ENCODE data around the gene FZR1. TPM values are rescaled to one million over a fixed set of nuclear protein-coding genes. Genes with fewer than 3 reads are reported as not detected.

The FZR1 gene
- total RNA-seq, 1 experiment from 2014 or later: 51.4 TPM

DNA sequence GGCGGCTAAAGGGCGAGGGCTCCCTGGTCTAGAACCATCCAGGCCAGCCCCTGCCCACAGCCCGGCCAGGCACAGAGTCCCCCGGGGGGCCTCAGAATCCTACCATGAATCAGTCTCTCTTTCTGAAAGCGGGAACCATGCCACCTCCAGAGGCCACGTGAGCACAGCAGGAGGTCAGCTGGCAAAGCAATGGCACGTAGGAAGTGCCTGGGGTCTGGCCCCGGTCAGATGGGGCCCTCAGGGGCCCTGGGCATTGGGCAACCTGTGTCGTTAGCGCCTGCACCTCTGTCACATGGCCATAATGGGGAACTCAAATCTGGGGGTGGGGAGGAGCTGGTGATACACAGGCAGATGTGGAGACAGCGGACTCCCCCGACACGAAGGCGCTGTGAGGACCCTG is 42.5 kb downstream of the FZR1 start:
- no peak overlapping the region for H4K5ac ChIP-seq (ENCODE audit: insufficient read length, low read depth, low read length)
- Mint-ChIP-seq H3K27ac (no peak overlapping the region), H3K36me3 (ENCODE audit: insufficient read depth in 1 of 3, low read depth in 3 of 3) (peaks cover 4 to 13% (median 12%) of the 10 kb centered on the region in 3 experiments; a peak in 6 of 7 replicates), H3K4me3 (no peak overlapping the region), H3K27me3 (ENCODE audit: low read depth) (no peaks in the 10 kb centered on the region; the same call in 1 of the 2 replicates), H3K4me1 (peaks cover 2 to 3% of the 10 kb centered on the region in 2 experiments; a peak in 1 of 4 replicates), H3K9me3 (no peaks in the 10 kb centered on the region)
- no peak overlapping the region for H2AK5ac ChIP-seq (ENCODE audit: insufficient read length, low read length)
- no peak overlapping the region for H4K91ac ChIP-seq (ENCODE audit: insufficient read length, low read depth, low read length)
- no peak overlapping the region for H2BK120ac ChIP-seq (ENCODE audit: low read depth, low read length, poor library complexity, severe bottlenecking)
- H3K4me2 ChIP-seq (ENCODE audit: insufficient read depth, insufficient read length, low read length): no peak overlapping the region
- H3K79me1 ChIP-seq (ENCODE audit: insufficient read depth, low read depth, low read length, poor library complexity, severe bottlenecking): no peaks in the 10 kb centered on the region
- H3T11ph ChIP-seq (ENCODE audit: low read length): no peak overlapping the region
- H3K56ac ChIP-seq (ENCODE audit: insufficient read length, low read depth, low read length): no peak overlapping the region
- H2BK12ac ChIP-seq (ENCODE audit: insufficient read length, low read depth, low read length): no peak overlapping the region
- H3K9ac ChIP-seq (ENCODE audit: extremely low read depth, insufficient read length, low read length): no peak overlapping the region
- no peaks in the 10 kb centered on the region for H4K20me1 ChIP-seq (ENCODE audit: control insufficient read depth, insufficient read depth, insufficient read length)
- H3K27me3 ChIP-seq (ENCODE audit: insufficient read depth, low read length): no peaks in the 10 kb centered on the region
- H2BK20ac ChIP-seq (ENCODE audit: low read depth, low read length, poor library complexity, severe bottlenecking): no peak overlapping the region
- no peak overlapping the region for H2BK15ac ChIP-seq (ENCODE audit: low read depth, low read length)
- H3K79me2 ChIP-seq (ENCODE audit: insufficient read depth, low read length): no peaks in the 10 kb centered on the region
- no peak overlapping the region for H3K27ac ChIP-seq (ENCODE audit: insufficient read length, low read depth, low read length)
- no peak overlapping the region for H3K14ac ChIP-seq (ENCODE audit: insufficient read depth, low read length)
- H2BK5ac ChIP-seq (ENCODE audit: insufficient read length, low read length): no peak overlapping the region
- H3K4me1 ChIP-seq (ENCODE audit: insufficient read depth, low read length): no peaks in the 10 kb centered on the region
- WGBS (ENCODE audit: extremely low coverage, insufficient read length, low lambda C conversion rate): no CpG with 5 or more reads among the region's 14 CpGs
- no peak overlapping the region for H3K4ac ChIP-seq (ENCODE audit: low read depth, low read length)
- no peak overlapping the region for H2AFZ ChIP-seq (ENCODE audit: low read length)
- H4K8ac ChIP-seq (replicated peaks; ENCODE audit: insufficient read length, low read depth, low read length): no peak overlapping the region
- no peaks in the 10 kb centered on the region for H3K23me2 ChIP-seq (ENCODE audit: insufficient read length, low read depth, low read length, poor library complexity, severe bottlenecking)
- no peak for DNase-seq
- no peak for TF ChIP-seq CTCF (conservative IDR thresholded peaks at IDR 0.05)
- no peak overlapping the region for H3K23ac ChIP-seq (ENCODE audit: insufficient read length, low read depth, low read length)
- H3K9me3 ChIP-seq (ENCODE audit: control insufficient read depth, low read depth, low read length): no peaks in the 10 kb centered on the region
- no peak overlapping the region for H3K18ac ChIP-seq (ENCODE audit: insufficient read length, low read depth, low read length)

Data from H9 (cell line).